SK-N-SH treated with all-trans-retinoic acid at 6 μM for 48 hours (cell line): ENCODE data around the gene KLHL20.
A peak's percentile ranks its signal among the peaks of the same experiment; 100 is the strongest.

ENCODE experiments used
- ATAC-seq: fragments of 200-7000 bp; cut with Tn5 transposase; 3 replicates; pipeline ENCODE4 v1.9.1; 2020; ENCODE audit warnings: mild to moderate bottlenecking, moderate library complexity
- ARNTL ChIP-seq: fragments of 450-650 bp; formaldehyde crosslinking; IDR thresholded peaks from 2 replicates; pipeline ENCODE4 v1.5.0; 2020; ENCODE audit warnings: low read depth, mild to moderate bottlenecking, moderate library complexity, borderline replicate concordance
- BACH2 ChIP-seq: fragments of 250-450 bp; sonication (Bioruptor Pico); IDR thresholded peaks from 2 replicates; pipeline ENCODE4 v1.9.0; 2021; ENCODE audit warnings: mild to moderate bottlenecking, borderline replicate concordance
- ESRRG ChIP-seq: fragments of 250-450 bp; sonication (Bioruptor Pico); IDR thresholded peaks from 2 replicates; pipeline ENCODE4 v1.6.1; 2021; ENCODE audit warnings: mild to moderate bottlenecking
- GLIS3 ChIP-seq: fragments of 250-450 bp; sonication (Bioruptor Pico); IDR thresholded peaks from 2 replicates; pipeline ENCODE4 v1.5.0; 2020; ENCODE audit warnings: mild to moderate bottlenecking, moderate library complexity
- ISL1 ChIP-seq: fragments of 250-450 bp; sonication (Bioruptor Pico); IDR thresholded peaks from 2 replicates; pipeline ENCODE4 v2.1.2; 2022; ENCODE audit warnings: mild to moderate bottlenecking, moderate library complexity
- OSR1 ChIP-seq: fragments of 250-450 bp; sonication (Bioruptor Pico); IDR thresholded peaks from 2 replicates; pipeline ENCODE4 v1.8.0; 2022; ENCODE audit warnings: moderate library complexity, mild to moderate bottlenecking, inconsistent platforms
- PATZ1 ChIP-seq: fragments of 250-450 bp; sonication (Bioruptor Pico); IDR thresholded peaks from 2 replicates; pipeline ENCODE4 v1.8.0; 2020; ENCODE audit warnings: mild to moderate bottlenecking, moderate library complexity, borderline replicate concordance
- POU6F1 ChIP-seq: fragments of 250-450 bp; sonication (Bioruptor Pico); IDR thresholded peaks from 2 replicates; pipeline ENCODE4 v1.8.0; 2021; ENCODE audit warnings: low read depth, mild to moderate bottlenecking, moderate library complexity, borderline replicate concordance
- PPARA ChIP-seq: fragments of 250-450 bp; sonication (Bioruptor Pico); IDR thresholded peaks from 2 replicates; pipeline ENCODE4 v1.5.0; 2020; ENCODE audit warnings: mild to moderate bottlenecking, borderline replicate concordance
- RARB ChIP-seq: fragments of 250-450 bp; sonication (Bioruptor Pico); IDR thresholded peaks from 2 replicates; pipeline ENCODE4 v1.8.0; 2021; ENCODE audit warnings: mild to moderate bottlenecking, moderate library complexity
- SNAI2 ChIP-seq: fragments of 250-450 bp; sonication (Bioruptor Pico); IDR thresholded peaks from 2 replicates; pipeline ENCODE4 v1.5.0; 2020; ENCODE audit warnings: mild to moderate bottlenecking, moderate library complexity
- TCF4 ChIP-seq: fragments of 250-450 bp; sonication (Bioruptor Pico); IDR thresholded peaks from 2 replicates; pipeline ENCODE4 v1.8.0; 2021; ENCODE audit warnings: mild to moderate bottlenecking, moderate library complexity, borderline replicate concordance
- TOX ChIP-seq: fragments of 250-450 bp; sonication (Bioruptor Pico); IDR thresholded peaks from 2 replicates; pipeline ENCODE4 v1.8.0; 2021; ENCODE audit warnings: mild to moderate bottlenecking, moderate library complexity, borderline replicate concordance
- ZC3H10 ChIP-seq: fragments of 250-450 bp; sonication (Bioruptor Pico); IDR thresholded peaks from 2 replicates; pipeline ENCODE4 v1.5.1; 2021; ENCODE audit warnings: mild to moderate bottlenecking, moderate library complexity
- ZFP3 ChIP-seq: fragments of 250-450 bp; sonication (Bioruptor Pico); IDR thresholded peaks from 2 replicates; pipeline ENCODE4 v1.5.0; 2020; ENCODE audit warnings: mild to moderate bottlenecking, moderate library complexity
- ZNF565 ChIP-seq: fragments of 450-650 bp; formaldehyde crosslinking; conservative IDR thresholded peaks from 2 replicates; pipeline ENCODE4 v1.5.0; 2020; ENCODE audit warnings: low read depth, mild to moderate bottlenecking, moderate library complexity
- ZNF70 ChIP-seq: fragments of 450-650 bp; formaldehyde crosslinking; IDR thresholded peaks from 2 replicates; pipeline ENCODE4 v1.5.0; 2020; ENCODE audit warnings: mild to moderate bottlenecking, moderate library complexity
- ZNF8 ChIP-seq: fragments of 450-650 bp; formaldehyde crosslinking; IDR thresholded peaks from 2 replicates; pipeline ENCODE4 v1.5.0; 2020; ENCODE audit warnings: mild to moderate bottlenecking, moderate library complexity
- TF ChIP-seq, protein P1 (sequence below): fragments of 250-450 bp; sonication (Bioruptor Pico); IDR thresholded peaks from 2 replicates; pipeline ENCODE4 v1.5.1; 2020; ENCODE audit warnings: low read depth, mild to moderate bottlenecking, moderate library complexity
- TF ChIP-seq, protein P2 (sequence below): fragments of 250-450 bp; sonication (Bioruptor Pico); IDR thresholded peaks from 2 replicates; pipeline ENCODE4 v1.5.0; 2020; ENCODE audit warnings: mild to moderate bottlenecking, moderate library complexity
- TF ChIP-seq, protein P3 (sequence below): fragments of 250-450 bp; sonication (Bioruptor Pico); IDR thresholded peaks from 2 replicates; pipeline ENCODE4 v1.5.1; 2021; ENCODE audit warnings: mild to moderate bottlenecking, moderate library complexity

Gene KLHL20

DNA sequence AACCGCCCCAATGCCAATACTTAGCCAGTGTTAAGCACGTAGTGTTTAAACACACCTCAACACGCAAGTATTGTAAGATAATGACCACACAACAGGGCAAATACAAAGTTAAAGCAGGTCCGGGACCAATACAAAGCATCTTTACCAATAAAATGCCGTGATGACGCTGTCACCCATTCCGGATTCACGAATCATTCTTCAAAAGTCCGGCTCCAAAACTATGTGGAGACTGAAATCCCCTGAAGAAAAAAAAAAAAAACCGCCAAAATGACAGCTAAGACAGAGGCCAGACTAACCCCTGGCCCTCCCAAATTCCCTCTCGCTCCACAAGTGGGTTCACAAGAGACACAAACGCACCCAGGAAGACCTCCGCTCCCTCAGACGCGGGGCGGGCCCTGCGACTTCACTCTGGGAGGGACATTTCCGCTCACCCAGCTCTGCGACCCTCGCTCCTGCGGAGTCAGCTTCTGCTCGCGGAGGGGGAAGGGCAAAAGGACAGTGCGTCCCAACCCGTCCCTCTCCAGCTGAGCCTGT is 109.1 kb downstream of the KLHL20 start:
- TF ChIP-seq ESRRG (CRISPR knock-in tag), result no peak
- no peak for TF ChIP-seq BACH2 (CRISPR knock-in tag)
- TF ChIP-seq, protein P1, sequence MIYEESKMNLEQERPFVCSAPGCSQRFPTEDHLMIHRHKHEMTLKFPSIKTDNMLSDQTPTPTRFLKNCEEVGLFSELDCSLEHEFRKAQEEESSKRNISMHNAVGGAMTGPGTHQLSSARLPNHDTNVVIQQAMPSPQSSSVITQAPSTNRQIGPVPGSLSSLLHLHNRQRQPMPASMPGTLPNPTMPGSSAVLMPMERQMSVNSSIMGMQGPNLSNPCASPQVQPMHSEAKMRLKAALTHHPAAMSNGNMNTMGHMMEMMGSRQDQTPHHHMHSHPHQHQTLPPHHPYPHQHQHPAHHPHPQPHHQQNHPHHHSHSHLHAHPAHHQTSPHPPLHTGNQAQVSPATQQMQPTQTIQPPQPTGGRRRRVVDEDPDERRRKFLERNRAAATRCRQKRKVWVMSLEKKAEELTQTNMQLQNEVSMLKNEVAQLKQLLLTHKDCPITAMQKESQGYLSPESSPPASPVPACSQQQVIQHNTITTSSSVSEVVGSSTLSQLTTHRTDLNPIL, result no peak
- no peak for TF ChIP-seq ZFP3 (CRISPR knock-in tag)
- no peak for TF ChIP-seq ARNTL (CRISPR knock-in tag)
- TF ChIP-seq ZNF8 (CRISPR knock-in tag), result no peak
- no peak for ATAC-seq

DNA sequence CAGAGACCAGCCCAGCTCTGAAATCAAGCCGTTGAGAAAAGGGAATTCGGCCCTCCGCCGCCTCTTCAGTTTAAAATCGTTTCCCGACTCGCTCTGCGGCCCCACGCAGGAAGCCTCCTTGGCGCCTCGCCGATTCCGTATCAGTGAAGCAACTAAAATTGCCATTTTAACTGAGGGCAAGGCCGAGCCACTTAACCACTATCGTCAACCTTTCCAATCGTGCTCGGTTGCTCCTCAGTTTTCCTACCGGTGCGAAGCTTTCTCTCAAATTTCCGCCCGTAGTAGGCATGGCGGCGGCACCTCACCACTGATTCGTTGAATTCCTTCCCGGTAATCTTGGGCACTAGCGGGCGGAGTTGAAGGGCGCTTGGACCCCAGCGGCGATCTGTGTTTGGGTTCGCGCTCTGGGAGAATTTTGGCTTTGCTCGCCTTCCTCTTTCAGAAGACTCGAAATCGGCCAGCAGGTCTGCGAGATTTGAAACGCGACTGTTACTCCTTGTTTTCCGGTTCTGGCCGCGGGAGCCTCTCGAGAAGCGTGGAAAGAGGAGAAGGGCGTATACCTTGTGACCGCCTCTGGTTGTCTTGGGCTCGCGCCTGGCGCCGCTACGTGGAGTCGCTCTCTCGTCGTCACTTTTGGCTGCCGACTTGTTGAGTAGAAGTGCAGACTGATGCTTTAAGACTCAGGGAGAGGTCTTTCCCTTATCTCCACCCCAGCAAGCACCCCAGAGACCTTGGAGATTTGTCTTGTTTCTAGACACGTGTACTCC is 109.7 kb downstream of the KLHL20 start, which contains the start of the genes CENPL and DARS2:
Gene CENPL, minus strand, starts transcription at position 569 of the 767 bp plus-strand sequence. CDS start 13,584 bp downstream, outside the sequence.
Gene DARS2, plus strand, starts transcription at position 359 of the 767 bp plus-strand sequence. CDS start 557 bp downstream, outside the sequence.
- peak; percentile 95 for ATAC-seq
- no peak for TF ChIP-seq ESRRG (CRISPR knock-in tag)
- TF ChIP-seq PPARA (CRISPR knock-in tag), result no peak
- TF ChIP-seq ARNTL (CRISPR knock-in tag), result no peak
- no peak for TF ChIP-seq ISL1 (CRISPR knock-in tag)
- no peak for TF ChIP-seq ZNF70
- TF ChIP-seq ZNF8 (CRISPR knock-in tag), result no peak
- no peak for TF ChIP-seq TOX (CRISPR knock-in tag)
- no peak for TF ChIP-seq TCF4 (CRISPR knock-in tag)
- no peak for TF ChIP-seq RARB (CRISPR knock-in tag)
- TF ChIP-seq ZC3H10 (CRISPR knock-in tag), result no peak
- TF ChIP-seq OSR1 (CRISPR knock-in tag), result no peak
- no peak for TF ChIP-seq GLIS3 (CRISPR knock-in tag)
- TF ChIP-seq ZFP3 (CRISPR knock-in tag), result no peak
- TF ChIP-seq POU6F1 (CRISPR knock-in tag), result no peak
- TF ChIP-seq, protein P2, sequence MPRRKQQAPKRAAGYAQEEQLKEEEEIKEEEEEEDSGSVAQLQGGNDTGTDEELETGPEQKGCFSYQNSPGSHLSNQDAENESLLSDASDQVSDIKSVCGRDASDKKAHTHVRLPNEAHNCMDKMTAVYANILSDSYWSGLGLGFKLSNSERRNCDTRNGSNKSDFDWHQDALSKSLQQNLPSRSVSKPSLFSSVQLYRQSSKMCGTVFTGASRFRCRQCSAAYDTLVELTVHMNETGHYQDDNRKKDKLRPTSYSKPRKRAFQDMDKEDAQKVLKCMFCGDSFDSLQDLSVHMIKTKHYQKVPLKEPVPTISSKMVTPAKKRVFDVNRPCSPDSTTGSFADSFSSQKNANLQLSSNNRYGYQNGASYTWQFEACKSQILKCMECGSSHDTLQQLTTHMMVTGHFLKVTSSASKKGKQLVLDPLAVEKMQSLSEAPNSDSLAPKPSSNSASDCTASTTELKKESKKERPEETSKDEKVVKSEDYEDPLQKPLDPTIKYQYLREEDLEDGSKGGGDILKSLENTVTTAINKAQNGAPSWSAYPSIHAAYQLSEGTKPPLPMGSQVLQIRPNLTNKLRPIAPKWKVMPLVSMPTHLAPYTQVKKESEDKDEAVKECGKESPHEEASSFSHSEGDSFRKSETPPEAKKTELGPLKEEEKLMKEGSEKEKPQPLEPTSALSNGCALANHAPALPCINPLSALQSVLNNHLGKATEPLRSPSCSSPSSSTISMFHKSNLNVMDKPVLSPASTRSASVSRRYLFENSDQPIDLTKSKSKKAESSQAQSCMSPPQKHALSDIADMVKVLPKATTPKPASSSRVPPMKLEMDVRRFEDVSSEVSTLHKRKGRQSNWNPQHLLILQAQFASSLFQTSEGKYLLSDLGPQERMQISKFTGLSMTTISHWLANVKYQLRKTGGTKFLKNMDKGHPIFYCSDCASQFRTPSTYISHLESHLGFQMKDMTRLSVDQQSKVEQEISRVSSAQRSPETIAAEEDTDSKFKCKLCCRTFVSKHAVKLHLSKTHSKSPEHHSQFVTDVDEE, result no peak
- TF ChIP-seq, protein P3, sequence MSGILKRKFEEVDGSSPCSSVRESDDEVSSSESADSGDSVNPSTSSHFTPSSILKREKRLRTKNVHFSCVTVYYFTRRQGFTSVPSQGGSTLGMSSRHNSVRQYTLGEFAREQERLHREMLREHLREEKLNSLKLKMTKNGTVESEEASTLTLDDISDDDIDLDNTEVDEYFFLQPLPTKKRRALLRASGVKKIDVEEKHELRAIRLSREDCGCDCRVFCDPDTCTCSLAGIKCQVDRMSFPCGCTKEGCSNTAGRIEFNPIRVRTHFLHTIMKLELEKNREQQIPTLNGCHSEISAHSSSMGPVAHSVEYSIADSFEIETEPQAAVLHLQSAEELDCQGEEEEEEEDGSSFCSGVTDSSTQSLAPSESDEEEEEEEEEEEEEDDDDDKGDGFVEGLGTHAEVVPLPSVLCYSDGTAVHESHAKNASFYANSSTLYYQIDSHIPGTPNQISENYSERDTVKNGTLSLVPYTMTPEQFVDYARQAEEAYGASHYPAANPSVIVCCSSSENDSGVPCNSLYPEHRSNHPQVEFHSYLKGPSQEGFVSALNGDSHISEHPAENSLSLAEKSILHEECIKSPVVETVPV (CRISPR knock-in tag), result no peak
- no peak for TF ChIP-seq SNAI2 (CRISPR knock-in tag)
- no peak for TF ChIP-seq BACH2 (CRISPR knock-in tag)

DNA sequence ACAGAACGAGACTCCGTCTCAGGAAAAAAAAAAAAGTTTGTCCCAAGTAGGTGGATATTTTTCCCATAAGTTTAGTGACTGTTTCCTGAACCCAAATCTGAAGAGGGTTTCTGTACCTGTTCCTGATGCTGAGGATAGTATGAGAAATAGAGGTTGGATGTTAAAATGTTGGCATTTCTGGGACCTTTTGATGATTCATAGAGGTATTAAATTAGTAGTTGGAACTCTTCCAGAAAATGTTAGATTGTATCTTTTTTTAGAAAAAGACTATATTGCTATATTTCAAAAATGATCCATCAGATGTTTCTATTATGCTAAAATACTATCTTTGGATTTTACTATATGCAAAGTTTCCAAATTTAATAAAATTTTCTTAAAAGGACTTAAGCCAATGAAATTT is 112.8 kb downstream of the KLHL20 start:
- no peak for ATAC-seq
- TF ChIP-seq, protein P1, result no peak
- TF ChIP-seq TCF4 (CRISPR knock-in tag) (no peak), ZNF565 (CRISPR knock-in tag) (no peak), PATZ1 (no peak), SNAI2 (CRISPR knock-in tag) (no peak), POU6F1 (CRISPR knock-in tag) (no peak), ESRRG (CRISPR knock-in tag) (no peak), BACH2 (CRISPR knock-in tag) (no peak), ZNF70 (no peak), PPARA (CRISPR knock-in tag) (no peak), TOX (CRISPR knock-in tag) (no peak), ISL1 (CRISPR knock-in tag) (no peak)
